GM12874 (cell line): Measurements from ENCODE around the gene UBE2E1.

Experiments
- CTCF ChIP-seq: IDR thresholded peaks from 2 replicates; pipeline ENCODE4 v1.5.1; 2011; ENCODE audit warnings: low read depth, mild to moderate bottlenecking, control low read depth, low read length, moderate library complexity; ENCODE audit not compliant: insufficient read depth

UBE2E1 gene

GRCh38 chr3:23861689-23862088 is 55.9 kb downstream of the UBE2E1 start:
- no peak for TF ChIP-seq CTCF

- no peak for TF ChIP-seq CTCF
These were observed 57.3 kb downstream of the UBE2E1 start for GRCh38 chr3:23863060-23863459.

GRCh38 chr3:23864931-23865330 is 59.2 kb downstream of the UBE2E1 start:
- TF ChIP-seq CTCF = no peak

- TF ChIP-seq CTCF = no peak
These were observed 60.0 kb downstream of the UBE2E1 start for GRCh38 chr3:23865595-23866396.

- 0 out of 2 replicates have a peak, but pooled peaks have one; percentile 5 for TF ChIP-seq CTCF
These were observed 61.6 kb downstream of the UBE2E1 start for GRCh38 chr3:23867400-23867799.

GRCh38 chr3:23867838-23868237 is 62.1 kb downstream of the UBE2E1 start:
- TF ChIP-seq CTCF = no peak

GRCh38 chr3:23869977-23870662 is 64.4 kb downstream of the UBE2E1 start:
- TF ChIP-seq CTCF = no peak
